SK-N-SH (cell line): ENCODE results near the gene ZBTB17. TPM values are rescaled to one million over a fixed set of nuclear protein-coding genes. Genes with fewer than 3 reads are reported as not detected.

Experiments
- CTCF ChIA-PET: fragments of 300-600, 350-600 bp; formaldehyde crosslinking; extraction: SDS; loops from one replicate; lab custom pipeline; 2021; lab: Yijun Ruan, JAX
- POLR2A ChIA-PET: fragments of 350-600 bp; sonication (Branson Sonifier 250); formaldehyde crosslinking; extraction: SDS; loops from one replicate; lab custom pipeline; 2020; ENCODE audit warnings: antibody characterized with exemption, inconsistent platforms; lab: Yijun Ruan, JAX
- DNase-seq: peaks from one replicate; pipeline ENCODE4 v3.0.0; 2012
- H2AFZ ChIP-seq: fragments of 200-600 bp; sonication (generic); 2 replicates; pipeline ENCODE4 v1.8.1; 2016; ENCODE audit warnings: antibody characterized with exemption, mild to moderate bottlenecking, low read depth
- H3F3A ChIP-seq: fragments of 200-600 bp; sonication (generic); replicated peaks from 2 replicates; pipeline ENCODE3; 2016; ENCODE audit warnings: antibody characterized with exemption, mild to moderate bottlenecking; ENCODE audit not compliant: insufficient read depth
- H3K27ac ChIP-seq, 2 experiments: fragments of 200-500 bp in 1 of 2; fragments of 200-600 bp in 1 of 2; sonication (Bioruptor generic) in 1 of 2; sonication (generic), shearing (Covaris generic) in 1 of 2; 2 replicates each; pipeline versions ENCODE4 v1.5.1 to v1.6.1; 2014 to 2016; ENCODE audit warnings: low read depth in 2 of 2, inconsistent platforms in 1 of 2, low read length in 1 of 2, mild to moderate bottlenecking in 1 of 2, mixed read lengths in 1 of 2
- H3K27me3 ChIP-seq: fragments of 200-600 bp; sonication (generic), shearing (Covaris generic); 2 replicates; pipeline ENCODE4 v1.6.1; 2016; ENCODE audit warnings: mixed run types; ENCODE audit not compliant: insufficient read depth
- H3K36me3 ChIP-seq, 2 experiments: fragments of 200-500 bp in 1 of 2; fragments of 200-600 bp in 1 of 2; sonication (Bioruptor generic) in 1 of 2; sonication (generic) in 1 of 2; replicated peaks in 1 of 2; 2 replicates each; pipeline versions ENCODE3 to v1.5.1; 2014 to 2016; ENCODE audit warnings: low read length in 1 of 2, mild to moderate bottlenecking in 1 of 2; ENCODE audit not compliant: insufficient read depth in 2 of 2, control insufficient read depth in 1 of 2
- H3K4me1 ChIP-seq, 2 experiments: fragments of 200-500 bp in 1 of 2; fragments of 200-600 bp in 1 of 2; sonication (Bioruptor generic) in 1 of 2; sonication (generic), shearing (Covaris generic) in 1 of 2; 2 replicates each; pipeline versions ENCODE4 v1.5.1 to v1.6.1; 2014 to 2016; ENCODE audit warnings: low read depth in 1 of 2, low read length in 1 of 2, mixed run types in 1 of 2; ENCODE audit not compliant: insufficient read depth in 2 of 2, control insufficient read depth in 1 of 2
- H3K4me2 ChIP-seq: fragments of 200-600 bp; sonication (generic), shearing (Covaris generic); 2 replicates; pipeline ENCODE4 v1.6.1; 2017; ENCODE audit warnings: mixed run types
- H3K4me3 ChIP-seq, 2 experiments: fragments of 200-500 bp in 1 of 2; fragments of 200-600 bp in 1 of 2; sonication (Bioruptor generic) in 1 of 2; sonication (generic), shearing (Covaris generic) in 1 of 2; 2 replicates each; pipeline versions ENCODE4 v1.5.1 to v1.8.1; 2014 to 2016; ENCODE audit warnings: low read depth in 2 of 2, inconsistent platforms in 1 of 2, low read length in 1 of 2, mild to moderate bottlenecking in 1 of 2, mixed read lengths in 1 of 2, moderate library complexity in 1 of 2
- H3K79me2 ChIP-seq: fragments of 200-600 bp; sonication (generic); 2 replicates; pipeline ENCODE4 v1.8.1; 2017; ENCODE audit warnings: mild to moderate bottlenecking; ENCODE audit not compliant: insufficient read depth
- H3K9ac ChIP-seq: fragments of 200-600 bp; sonication (generic); 2 replicates; pipeline ENCODE4 v1.6.1; 2017; ENCODE audit warnings: mixed run types
- H3K9me2 ChIP-seq: fragments of 200-600 bp; sonication (generic); 2 replicates; pipeline ENCODE4 v1.6.1; 2017; ENCODE audit warnings: mixed run types
- H3K9me3 ChIP-seq: fragments of 200-600 bp; sonication (generic); 2 replicates; pipeline ENCODE4 v1.6.1; 2017; ENCODE audit warnings: mixed run types, mild to moderate bottlenecking, moderate library complexity
- H4K20me1 ChIP-seq: fragments of 200-600 bp; sonication (generic); 2 replicates; pipeline ENCODE4 v1.6.1; 2017; ENCODE audit warnings: mild to moderate bottlenecking, mixed run types; ENCODE audit not compliant: insufficient read depth
- CHD2 ChIP-seq: fragments of 150-350 bp; IDR thresholded peaks from 2 replicates; pipeline ENCODE4 v1.6.1; 2018; ENCODE audit warnings: low read length; ENCODE audit not compliant: partially characterized antibody
- CTCF ChIP-seq: fragments of 200-600 bp; sonication (generic); IDR thresholded peaks from 2 replicates; pipeline ENCODE4 v1.6.1; 2017; ENCODE audit warnings: antibody characterized with exemption, mild to moderate bottlenecking, moderate library complexity
- EP300 ChIP-seq, 2 experiments: IDR thresholded peaks; 2 replicates each; pipeline versions ENCODE4 v1.4.0 to v1.6.1; 2012; ENCODE audit warnings: borderline replicate concordance in 1 of 2, low read depth in 1 of 2, low read length in 1 of 2
- EZH2phosphoT487 ChIP-seq: fragments of 200-600 bp; sonication (generic); IDR thresholded peaks from 2 replicates; pipeline ENCODE4 v1.6.1; 2017; ENCODE audit warnings: low read depth, mixed run types, mild to moderate bottlenecking, antibody characterized with exemption, moderate library complexity, borderline replicate concordance
- FOSL2 ChIP-seq: IDR thresholded peaks from 2 replicates; pipeline ENCODE4 v1.4.0; 2012; ENCODE audit warnings: low read depth, mild to moderate bottlenecking, moderate library complexity, borderline replicate concordance
- FOXJ3 ChIP-seq: sonication (generic); formaldehyde crosslinking; IDR thresholded peaks from 2 replicates; pipeline ENCODE4 v1.5.1; 2020; ENCODE audit warnings: mild to moderate bottlenecking, missing genetic modification reagents
- FOXM1 ChIP-seq: IDR thresholded peaks from 2 replicates; pipeline ENCODE4 v1.4.0; 2012; ENCODE audit warnings: low read depth, mild to moderate bottlenecking
- IRF3 ChIP-seq: fragments of 150-350 bp; IDR thresholded peaks from 2 replicates; pipeline ENCODE4 v1.6.1; 2016; ENCODE audit warnings: mild to moderate bottlenecking, low read depth, low read length
- MEF2A ChIP-seq: IDR thresholded peaks from 2 replicates; pipeline ENCODE4 v1.4.0; 2012; ENCODE audit warnings: low read depth, borderline replicate concordance
- NRF1 ChIP-seq: IDR thresholded peaks from 2 replicates; pipeline ENCODE4 v1.6.1; 2012; ENCODE audit warnings: low read depth, mild to moderate bottlenecking, low read length
- PBX3 ChIP-seq: IDR thresholded peaks from 2 replicates; pipeline ENCODE4; 2012
- RFX5 ChIP-seq: IDR thresholded peaks from 2 replicates; pipeline ENCODE4 v1.6.1; 2012; ENCODE audit warnings: mild to moderate bottlenecking, improper control_type of control experiment, low read length
- RXRA ChIP-seq: IDR thresholded peaks from 2 replicates; pipeline ENCODE4 v1.4.0; 2012; ENCODE audit warnings: low read depth, mild to moderate bottlenecking, borderline replicate concordance
- SIN3A ChIP-seq: IDR thresholded peaks from 2 replicates; pipeline ENCODE4 v1.6.1; 2012; ENCODE audit warnings: low read depth, mild to moderate bottlenecking, low read length, moderate library complexity, borderline replicate concordance
- TAF1 ChIP-seq: IDR thresholded peaks from 2 replicates; pipeline ENCODE4 v1.6.1; 2012; ENCODE audit warnings: low read depth, mild to moderate bottlenecking, low read length, moderate library complexity, borderline replicate concordance
- TEAD4 ChIP-seq: IDR thresholded peaks from 2 replicates; pipeline ENCODE4 v1.4.0; 2012; ENCODE audit warnings: mild to moderate bottlenecking, borderline replicate concordance; ENCODE audit not compliant: insufficient read depth
- USF1 ChIP-seq: IDR thresholded peaks from 2 replicates; pipeline ENCODE4 v1.4.0; 2012; ENCODE audit warnings: low read depth, borderline replicate concordance
- USF2 ChIP-seq: fragments of 150-350 bp; IDR thresholded peaks from 2 replicates; pipeline ENCODE4 v1.6.1; 2017; ENCODE audit warnings: antibody characterized with exemption, low read length, low read depth, borderline replicate concordance
- YY1 ChIP-seq: IDR thresholded peaks from 2 replicates; pipeline ENCODE4 v1.4.0; 2012; ENCODE audit warnings: low read depth, mild to moderate bottlenecking
- ZBTB33 ChIP-seq: IDR thresholded peaks from 2 replicates; pipeline ENCODE4 v1.4.0; 2012; ENCODE audit warnings: low read depth, borderline replicate concordance
- WGBS: methylation state at CpG from one replicate; pipeline ENCODE4 v1.1.6; 2017; ENCODE audit warnings: low lambda C conversion rate; 5-methylcytosine and 5-hydroxymethylcytosine counted together
- polyA plus RNA-seq, 3 experiments: library from polyadenylated mRNA; depleted of rRNA; stranded (reverse); fragments of >200 nt; gene quantifications; 2 replicates each; pipeline ENCODE4 v1.2.3, GENCODE V29; 2012

ZBTB17 gene
- polyA plus RNA-seq, 1 of the 3 experiments (the other 2 are of a cell fraction): 56.4 TPM

GRCh38 chr1:15946571-15947381 lies 29.1 kb downstream of the ZBTB17 start:
- no peak for DNase-seq
- WGBS: 94% methylated on average over 10 of the region's 18 CpGs
- Histone ChIP-seq H3K9ac (no peak overlapping the region), H3K9me3 (no peaks in the 10 kb centered on the region), H3K4me3 (no peak overlapping the region), H3K36me3 (peaks cover 8 to 68% of the 10 kb centered on the region in 2 experiments), H3K9me2 (no peaks in the 10 kb centered on the region), H3F3A (peaks cover 18% of the 10 kb centered on the region), H3K4me1 (peaks cover 36 to 45% of the 10 kb centered on the region in 2 experiments), H3K79me2 (peaks cover 52% of the 10 kb centered on the region), H3K4me2 (no peak overlapping the region), H3K27ac (no peak overlapping the region; a peak in 1 of 4 replicates), H2AFZ (no peak overlapping the region), H3K27me3 (no peaks in the 10 kb centered on the region), H4K20me1 (no peaks in the 10 kb centered on the region; the same call in 1 of the 2 replicates)
- TF ChIP-seq USF1 (no peak), FOSL2 (no peak), ZBTB33 (no peak), YY1 (no peak), FOXJ3 (no peak), FOXM1 (no peak), MEF2A (no peak), EZH2phosphoT487 (no peak), RXRA (no peak), EP300 (IDR thresholded peaks at IDR 0.05; ENCODE audit: borderline replicate concordance in 1 of 2, low read depth in 1 of 2, low read length in 1 of 2) (no peak), NRF1 (no peak), TEAD4 (no peak), CTCF (no peak), USF2 (no peak), RFX5 (no peak), PBX3 (no peak), CHD2 (no peak), IRF3 (no peak), SIN3A (no peak), TAF1 (no peak)
- POLR2A ChIA-PET: no interaction called here
- CTCF ChIA-PET: interaction anchor here (0.7 kb wide), 1 partner anchor 13 kb away, joined by 3 read pairs; no protein-coding TSS in a partner anchor
